HG03575 (cell line): ENCODE results near the gene MATN4.

Experiments used
- ATAC-seq: cut with Tn5 transposase; IDR thresholded peaks from one replicate; pipeline ENCODE4 v1.9.1; 2021; ENCODE audit not compliant: unreplicated experiment, insufficient number of reproducible peaks, low FRiP score; ENCODE audit errors: extremely low read depth

MATN4 gene

GRCh38 chr20:45297786-45298497 lies 10.2 kb downstream of the MATN4 start:
- ATAC-seq: no peak

GRCh38 chr20:45294659-45295058 lies 13.4 kb downstream of the MATN4 start:
- no peak for ATAC-seq

DNA sequence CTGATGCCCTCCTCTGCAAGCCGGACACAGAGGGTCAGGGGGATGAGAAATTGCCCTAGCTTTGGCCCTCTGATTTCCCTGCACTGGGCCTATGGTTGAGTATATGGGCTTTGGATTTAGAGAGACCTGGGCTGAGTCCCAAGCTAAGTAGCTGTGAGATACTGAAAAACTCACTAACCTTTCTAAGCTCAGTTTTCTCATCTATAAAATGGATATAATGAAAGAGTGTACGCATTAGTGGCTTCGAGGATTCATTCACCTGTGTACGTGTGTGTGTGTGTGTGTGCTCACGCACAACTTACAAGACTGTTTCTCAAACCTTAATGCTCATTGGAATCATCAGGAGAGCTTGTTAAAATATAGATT lies 14.1 kb downstream of the MATN4 start:
- ATAC-seq: no peak

GRCh38 chr20:45293041-45294002 lies 14.8 kb downstream of the MATN4 start:
- ATAC-seq: no peak

GRCh38 chr20:45292343-45292742 lies 15.8 kb downstream of the MATN4 start:
- ATAC-seq: no peak

DNA sequence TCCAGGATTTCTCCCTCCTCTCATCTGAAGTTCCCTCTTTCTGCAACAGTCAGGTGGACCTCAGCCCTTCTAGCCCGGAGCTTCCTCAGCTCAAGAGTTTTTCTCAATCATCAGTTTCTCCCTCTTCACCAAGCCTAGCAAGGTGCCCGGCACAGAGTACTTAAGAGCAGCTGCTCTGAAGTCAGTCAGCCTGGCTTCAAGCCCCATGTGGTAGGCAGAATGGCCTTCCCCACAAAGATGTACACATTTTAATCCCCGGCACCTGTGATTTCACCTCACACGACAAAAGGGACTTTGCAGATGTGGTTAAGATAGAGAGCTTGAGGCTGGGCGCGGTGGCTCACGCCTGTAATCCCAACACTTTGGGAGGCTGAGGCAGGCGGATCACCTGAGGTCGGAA lies 16.6 kb downstream of the MATN4 start:
- no peak for ATAC-seq

GRCh38 chr20:45290677-45291355 lies 17.3 kb downstream of the MATN4 start:
- ATAC-seq: no peak

DNA sequence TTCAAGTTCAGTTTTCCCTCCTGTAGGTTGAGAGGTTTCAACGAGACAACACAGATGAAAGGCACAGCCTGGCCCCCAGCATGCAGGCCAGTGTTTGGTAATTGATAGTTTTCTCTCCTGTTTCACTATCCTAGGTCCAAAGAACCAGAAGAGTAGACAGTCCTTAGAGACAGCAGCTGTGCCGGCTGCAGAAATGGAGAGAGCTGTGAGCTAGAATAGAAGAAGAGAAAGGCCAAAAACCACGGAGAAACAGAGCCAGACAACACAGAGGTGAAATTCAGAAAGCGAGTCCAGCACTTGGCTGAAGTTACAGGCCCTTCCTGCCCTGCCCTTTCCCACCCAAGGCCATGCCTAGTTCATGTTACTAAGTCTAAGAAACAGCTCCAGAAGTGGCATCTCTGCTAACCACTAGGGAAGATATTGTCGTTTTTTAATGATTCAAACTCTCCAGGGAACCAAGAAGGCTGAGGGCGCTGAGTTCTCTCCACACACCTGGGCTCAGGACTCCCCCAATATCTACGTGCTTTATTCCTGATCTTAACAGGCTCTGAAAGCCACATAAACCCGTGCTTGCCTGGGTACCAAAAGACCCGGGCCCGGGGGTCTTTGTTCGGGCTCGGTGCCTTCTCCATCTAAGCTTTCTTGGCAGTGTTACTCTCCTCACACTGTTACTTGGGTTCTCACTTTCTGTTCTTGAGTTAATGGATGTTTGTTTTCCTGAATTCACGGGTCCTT lies 18.0 kb downstream of the MATN4 start:
- no peak for ATAC-seq

DNA sequence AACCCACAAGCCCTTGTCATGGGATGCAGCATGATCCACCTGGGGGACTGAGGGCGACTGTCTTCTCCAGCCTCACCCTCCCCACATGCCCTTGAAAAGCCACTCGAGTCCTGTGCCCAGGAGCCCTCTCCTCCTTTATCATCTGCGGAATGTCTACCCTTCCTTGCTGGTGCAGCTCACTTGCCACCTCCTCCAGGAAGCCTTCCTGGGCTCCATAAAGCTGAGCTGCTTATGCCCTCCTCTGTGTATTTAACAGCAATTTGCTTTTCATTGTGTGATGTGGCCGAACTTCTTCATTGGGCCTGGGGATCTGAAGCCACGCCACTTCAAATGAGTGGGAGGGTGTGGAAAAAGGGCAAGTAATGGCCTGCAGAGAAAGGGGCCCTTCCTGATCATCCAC lies 19.2 kb downstream of the MATN4 start:
- ATAC-seq: no peak

- ATAC-seq: no peak
Measured at GRCh38 chr20:45288376-45288775, 19.7 kb downstream of the MATN4 start.

GRCh38 chr20:45283551-45284057 lies 24.5 kb downstream of the MATN4 start:
- ATAC-seq: no peak

- no peak for ATAC-seq
Measured at GRCh38 chr20:45282700-45283550, 25.2 kb downstream of the MATN4 start.

GRCh38 chr20:45279992-45280391 lies 28.1 kb downstream of the MATN4 start:
- no peak for ATAC-seq

DNA sequence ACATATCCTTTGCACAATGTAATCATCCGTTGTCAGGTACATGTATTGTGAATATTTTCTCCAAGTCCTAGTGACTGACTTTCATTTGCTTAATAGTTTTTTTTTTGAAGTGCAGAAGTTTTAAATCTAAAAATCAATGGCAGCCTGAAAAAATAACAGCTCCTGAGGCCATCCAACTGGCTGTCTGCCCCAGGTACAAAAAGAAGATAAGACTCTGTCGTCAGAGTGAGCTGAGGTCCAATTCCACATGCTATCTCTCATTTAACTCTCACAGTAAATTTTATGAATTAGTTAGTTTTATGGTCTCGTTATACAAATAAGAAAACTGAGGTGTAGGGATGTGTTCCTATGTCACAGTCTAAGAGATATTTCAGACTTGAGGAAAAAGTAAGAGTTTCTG lies 32.8 kb downstream of the MATN4 start:
- ATAC-seq: no peak

DNA sequence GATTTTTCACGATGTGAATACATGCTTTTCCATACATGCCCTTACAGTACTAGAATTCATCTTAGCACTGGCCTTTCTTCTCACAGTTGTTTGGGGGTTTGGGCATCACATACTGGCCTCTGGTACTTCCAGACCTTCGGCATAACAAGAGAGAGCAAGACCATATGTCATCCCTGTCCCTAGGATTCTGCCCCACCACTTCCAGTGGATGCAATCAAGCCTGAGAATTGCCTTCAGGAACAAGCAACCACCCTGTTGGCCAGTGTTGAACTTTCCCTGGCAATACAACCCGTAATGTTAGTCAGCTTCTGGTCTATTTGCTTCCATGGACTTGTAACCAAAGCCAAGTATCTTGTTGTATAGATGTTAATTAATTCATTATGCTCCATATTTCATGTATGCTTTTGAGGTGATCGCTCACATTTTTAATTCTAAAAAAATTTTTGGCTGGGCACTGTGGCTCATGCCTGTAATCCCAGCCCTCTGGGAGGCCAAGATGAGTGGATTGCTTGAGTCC lies 38.3 kb downstream of the MATN4 start:
- ATAC-seq: no peak

GRCh38 chr20:45269056-45269455 lies 39.0 kb downstream of the MATN4 start:
- ATAC-seq: no peak

- ATAC-seq: no peak
Measured at GRCh38 chr20:45268531-45268930, 39.6 kb downstream of the MATN4 start.

- ATAC-seq: no peak
Measured at GRCh38 chr20:45266977-45267376, 41.1 kb downstream of the MATN4 start.
